ENCODE results near the gene PEX11G.
A peak's percentile ranks its signal among the peaks of the same experiment; 100 is the strongest.

PEX11G gene

DNA sequence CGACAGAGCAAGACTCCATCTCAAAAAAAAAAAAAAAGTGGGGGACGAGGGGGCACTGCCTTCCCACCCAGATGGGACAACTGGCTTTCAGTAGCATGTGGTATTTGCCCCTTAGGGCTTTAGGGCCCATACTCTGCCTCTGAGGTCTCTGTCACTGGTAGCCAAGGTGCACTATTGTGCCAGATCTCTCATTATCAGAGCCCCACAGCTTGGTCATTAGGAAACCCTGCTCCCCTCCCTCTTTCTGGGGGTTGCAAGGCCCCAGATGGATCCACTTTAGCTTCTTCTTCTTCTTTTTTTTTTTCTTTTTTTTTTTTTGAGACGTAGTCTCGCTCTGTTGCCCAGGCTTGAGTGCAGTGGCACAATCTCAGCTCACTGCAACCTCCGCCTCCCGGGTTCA lies 15.8 kb upstream of the PEX11G start:
- Histone ChIP-seq H3K4me3 (ENCODE audit: low read depth, low read length) (no peak overlapping the region), H3K36me3 (no peaks in the 10 kb centered on the region), H3K9me3 (ENCODE audit: severe bottlenecking) (no peaks in the 10 kb centered on the region), H3K27me3 (ENCODE audit: insufficient read depth, low read depth, severe bottlenecking) (peaks cover 32% of the 10 kb centered on the region), H3K27ac (no peak overlapping the region)
- TF ChIP-seq, protein P1, sequence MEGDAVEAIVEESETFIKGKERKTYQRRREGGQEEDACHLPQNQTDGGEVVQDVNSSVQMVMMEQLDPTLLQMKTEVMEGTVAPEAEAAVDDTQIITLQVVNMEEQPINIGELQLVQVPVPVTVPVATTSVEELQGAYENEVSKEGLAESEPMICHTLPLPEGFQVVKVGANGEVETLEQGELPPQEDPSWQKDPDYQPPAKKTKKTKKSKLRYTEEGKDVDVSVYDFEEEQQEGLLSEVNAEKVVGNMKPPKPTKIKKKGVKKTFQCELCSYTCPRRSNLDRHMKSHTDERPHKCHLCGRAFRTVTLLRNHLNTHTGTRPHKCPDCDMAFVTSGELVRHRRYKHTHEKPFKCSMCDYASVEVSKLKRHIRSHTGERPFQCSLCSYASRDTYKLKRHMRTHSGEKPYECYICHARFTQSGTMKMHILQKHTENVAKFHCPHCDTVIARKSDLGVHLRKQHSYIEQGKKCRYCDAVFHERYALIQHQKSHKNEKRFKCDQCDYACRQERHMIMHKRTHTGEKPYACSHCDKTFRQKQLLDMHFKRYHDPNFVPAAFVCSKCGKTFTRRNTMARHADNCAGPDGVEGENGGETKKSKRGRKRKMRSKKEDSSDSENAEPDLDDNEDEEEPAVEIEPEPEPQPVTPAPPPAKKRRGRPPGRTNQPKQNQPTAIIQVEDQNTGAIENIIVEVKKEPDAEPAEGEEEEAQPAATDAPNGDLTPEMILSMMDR (IDR thresholded peaks at IDR 0.05; ENCODE audit: low read depth, low read length) = no peak
- DNase-seq = no peak

DNA sequence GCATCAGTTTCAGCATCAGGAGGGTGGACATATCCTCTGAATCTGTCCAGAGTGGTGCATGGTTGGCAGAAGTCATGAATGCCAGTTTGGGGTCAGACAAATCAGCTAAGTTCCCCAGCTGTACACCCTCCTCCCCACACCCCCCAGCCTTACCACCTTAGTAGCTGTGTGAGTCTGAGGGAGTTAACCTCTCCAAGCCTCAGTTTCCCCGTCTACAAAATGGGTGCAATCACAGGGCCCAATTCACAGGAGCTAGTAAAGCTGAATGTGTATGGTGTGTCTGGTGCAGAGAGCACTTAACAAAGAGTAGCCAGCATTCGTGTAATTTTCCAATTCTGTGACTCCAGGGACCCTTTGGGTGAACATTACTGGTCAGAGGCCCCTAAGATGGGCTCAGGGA lies 13.7 kb upstream of the PEX11G start:
- no peaks in the 10 kb centered on the region for H3K9me3 ChIP-seq (ENCODE audit: severe bottlenecking)
- H3K4me3 ChIP-seq (ENCODE audit: low read depth, low read length) = no peak overlapping the region
- H3K27ac ChIP-seq = no peak overlapping the region
- no peaks in the 10 kb centered on the region for H3K36me3 ChIP-seq
- peaks cover 17% of the 10 kb centered on the region for H3K27me3 ChIP-seq (ENCODE audit: insufficient read depth, low read depth, severe bottlenecking)
- TF ChIP-seq, protein P1 (IDR thresholded peaks at IDR 0.05; ENCODE audit: low read depth, low read length) = no peak
- DNase-seq = no peak

DNA sequence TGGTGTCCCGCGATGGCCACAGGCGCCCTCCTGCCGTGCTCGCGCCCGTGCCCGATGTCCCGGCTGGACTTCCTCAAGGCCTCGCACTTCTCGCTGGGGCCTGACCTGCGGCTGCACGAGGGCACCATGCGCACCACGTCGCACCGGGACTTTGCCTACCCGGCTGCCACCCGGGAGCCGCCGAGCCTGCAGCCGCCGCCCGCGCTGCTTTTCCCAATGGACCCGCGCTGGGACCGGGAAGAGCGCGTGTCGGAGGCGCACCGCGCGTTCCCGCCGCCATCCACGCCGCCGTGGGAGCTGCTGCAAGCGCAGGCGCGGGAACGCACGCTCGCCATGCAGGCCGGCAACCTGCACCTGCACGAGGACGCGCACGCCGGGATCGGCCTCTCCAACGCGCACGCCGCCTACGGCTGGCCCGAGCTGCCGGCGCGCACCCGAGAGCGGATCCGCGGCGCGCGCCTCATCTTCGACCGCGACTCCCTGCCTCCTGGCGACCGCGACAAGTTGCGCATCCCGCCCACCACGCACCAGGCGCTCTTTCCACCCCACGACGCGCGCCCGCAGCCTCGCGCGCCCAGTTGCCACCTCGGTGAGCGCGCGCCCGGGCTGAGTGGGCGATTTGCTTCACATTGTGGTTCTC lies 12.1 kb upstream of the PEX11G start:
- Histone ChIP-seq H3K27ac (no peak overlapping the region), H3K4me3 (ENCODE audit: low read depth, low read length) (peak overlapping the region; percentile 38), H3K9me3 (ENCODE audit: severe bottlenecking) (no peaks in the 10 kb centered on the region), H3K27me3 (ENCODE audit: insufficient read depth, low read depth, severe bottlenecking) (peaks cover 20% of the 10 kb centered on the region), H3K36me3 (no peaks in the 10 kb centered on the region)
- TF ChIP-seq, protein P1 (IDR thresholded peaks at IDR 0.05; ENCODE audit: low read depth, low read length) = peak; percentile 18; the same call in 1 of the 2 replicates
- DNase-seq = peak; percentile 92

DNA sequence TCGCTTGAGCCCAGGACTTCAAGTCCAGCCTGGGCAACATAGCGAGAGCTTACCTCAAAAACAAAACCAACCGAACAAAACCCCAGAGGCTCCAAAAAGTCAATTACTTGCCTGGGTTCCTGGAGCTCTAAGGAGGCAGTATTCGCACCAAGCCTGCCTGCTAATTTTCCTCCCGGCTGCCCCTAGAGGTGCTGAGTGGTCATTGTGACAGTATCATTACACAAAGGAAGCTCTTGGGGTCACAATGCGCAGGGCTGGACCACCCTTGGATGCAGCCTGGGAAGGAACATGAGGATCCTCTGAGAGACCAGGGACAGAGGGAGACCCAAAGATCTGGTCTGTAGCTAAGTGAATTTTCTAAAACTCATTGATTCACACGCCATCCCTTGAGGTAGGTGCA lies 8.5 kb upstream of the PEX11G start:
- Histone ChIP-seq H3K9me3 (ENCODE audit: severe bottlenecking) (no peaks in the 10 kb centered on the region), H3K4me3 (ENCODE audit: low read depth, low read length) (no peak overlapping the region), H3K27me3 (ENCODE audit: insufficient read depth, low read depth, severe bottlenecking) (peaks cover 20% of the 10 kb centered on the region), H3K27ac (no peak overlapping the region), H3K36me3 (no peaks in the 10 kb centered on the region)
- TF ChIP-seq, protein P1 (IDR thresholded peaks at IDR 0.05; ENCODE audit: low read depth, low read length) = peak; percentile 45; the same call in 1 of the 2 replicates
- no peak for DNase-seq

DNA sequence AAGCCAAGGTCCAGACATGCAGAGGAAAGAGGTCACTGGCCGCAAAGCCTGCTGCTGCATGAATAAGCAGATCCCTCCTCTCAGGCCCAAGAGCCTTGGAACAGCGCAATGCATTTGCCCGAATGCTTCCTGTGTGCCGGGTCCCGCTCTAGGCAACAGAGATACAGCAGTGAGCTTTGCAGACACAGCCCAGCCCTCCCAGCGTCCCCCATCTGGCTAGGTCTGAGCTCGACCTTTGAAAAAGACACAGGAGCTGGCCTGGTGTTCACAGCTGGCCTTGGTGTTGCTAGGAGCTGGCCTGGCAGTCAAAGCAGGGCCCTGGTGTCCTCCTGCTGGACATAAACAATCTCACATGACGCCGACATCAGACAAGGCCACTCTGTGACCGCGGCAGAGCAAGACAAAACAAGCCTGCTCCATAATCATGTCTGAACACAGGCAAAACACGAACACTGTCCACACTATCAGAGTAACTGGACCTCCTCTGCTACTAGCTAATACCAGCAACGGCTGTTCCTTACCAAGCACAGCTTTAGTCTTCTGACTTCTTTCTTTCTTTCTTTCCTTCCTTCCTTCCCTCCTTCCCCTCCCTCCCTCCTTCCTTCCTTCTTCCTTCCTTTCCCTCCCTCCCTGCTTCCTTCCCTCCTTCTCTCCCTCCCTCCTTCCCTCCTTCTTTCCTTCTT lies 5.7 kb upstream of the PEX11G start:
- DNase-seq = peak; percentile 30
- Histone ChIP-seq H3K27me3 (ENCODE audit: insufficient read depth, low read depth, severe bottlenecking) (peaks cover 3% of the 10 kb centered on the region), H3K4me3 (ENCODE audit: low read depth, low read length) (no peak overlapping the region), H3K9me3 (ENCODE audit: severe bottlenecking) (no peaks in the 10 kb centered on the region), H3K27ac (no peak overlapping the region), H3K36me3 (no peaks in the 10 kb centered on the region)
- TF ChIP-seq, protein P1 (IDR thresholded peaks at IDR 0.05; ENCODE audit: low read depth, low read length) = no peak
